ENCODE results near the gene ARHGAP10. TPM values are rescaled to one million over a fixed set of nuclear protein-coding genes. Genes with fewer than 3 reads are reported as not detected.

Gene ARHGAP10
- total RNA-seq, 1 experiment from 2014 or later: 6.1 TPM

GRCh38 chr4:147808447-147808846 is 76.6 kb downstream of the ARHGAP10 start:
- no peaks in the 10 kb centered on the region for H3K4me1 Mint-ChIP-seq (ENCODE audit: low read depth, unreplicated experiment)
- H3K4me3 Mint-ChIP-seq (ENCODE audit: low read depth, unreplicated experiment): no peak overlapping the region
- H3K36me3 Mint-ChIP-seq (ENCODE audit: insufficient read depth, unreplicated experiment): no peaks in the 10 kb centered on the region
- CTCF ChIA-PET: no interaction called here
- H3K27me3 Mint-ChIP-seq (ENCODE audit: unreplicated experiment): no peaks in the 10 kb centered on the region
- TF ChIP-seq, protein P1, sequence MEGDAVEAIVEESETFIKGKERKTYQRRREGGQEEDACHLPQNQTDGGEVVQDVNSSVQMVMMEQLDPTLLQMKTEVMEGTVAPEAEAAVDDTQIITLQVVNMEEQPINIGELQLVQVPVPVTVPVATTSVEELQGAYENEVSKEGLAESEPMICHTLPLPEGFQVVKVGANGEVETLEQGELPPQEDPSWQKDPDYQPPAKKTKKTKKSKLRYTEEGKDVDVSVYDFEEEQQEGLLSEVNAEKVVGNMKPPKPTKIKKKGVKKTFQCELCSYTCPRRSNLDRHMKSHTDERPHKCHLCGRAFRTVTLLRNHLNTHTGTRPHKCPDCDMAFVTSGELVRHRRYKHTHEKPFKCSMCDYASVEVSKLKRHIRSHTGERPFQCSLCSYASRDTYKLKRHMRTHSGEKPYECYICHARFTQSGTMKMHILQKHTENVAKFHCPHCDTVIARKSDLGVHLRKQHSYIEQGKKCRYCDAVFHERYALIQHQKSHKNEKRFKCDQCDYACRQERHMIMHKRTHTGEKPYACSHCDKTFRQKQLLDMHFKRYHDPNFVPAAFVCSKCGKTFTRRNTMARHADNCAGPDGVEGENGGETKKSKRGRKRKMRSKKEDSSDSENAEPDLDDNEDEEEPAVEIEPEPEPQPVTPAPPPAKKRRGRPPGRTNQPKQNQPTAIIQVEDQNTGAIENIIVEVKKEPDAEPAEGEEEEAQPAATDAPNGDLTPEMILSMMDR (IDR thresholded peaks at IDR 0.05; ENCODE audit: unreplicated experiment): no peak
- no peak for DNase-seq
- H3K9me3 Mint-ChIP-seq (ENCODE audit: low read depth, unreplicated experiment): no peaks in the 10 kb centered on the region
- H3K27ac Mint-ChIP-seq (ENCODE audit: unreplicated experiment): no peak overlapping the region
- no TSS peak for BruUV-seq (replicated peaks)
- intact Hi-C loops (cut with micrococcal nuclease; ENCODE audit: unreplicated experiment): no loop called here

GRCh38 chr4:147809211-147809610 is 77.3 kb downstream of the ARHGAP10 start:
- Mint-ChIP-seq H3K4me3 (ENCODE audit: low read depth, unreplicated experiment) (no peak overlapping the region), H3K27ac (ENCODE audit: unreplicated experiment) (no peak overlapping the region), H3K9me3 (ENCODE audit: low read depth, unreplicated experiment) (no peaks in the 10 kb centered on the region), H3K4me1 (ENCODE audit: low read depth, unreplicated experiment) (no peaks in the 10 kb centered on the region), H3K36me3 (ENCODE audit: insufficient read depth, unreplicated experiment) (no peaks in the 10 kb centered on the region), H3K27me3 (ENCODE audit: unreplicated experiment) (no peaks in the 10 kb centered on the region)
- DNase-seq: no peak
- CTCF ChIA-PET: no interaction called here
- intact Hi-C loops (cut with micrococcal nuclease; ENCODE audit: unreplicated experiment): no loop called here
- BruUV-seq (replicated peaks): no TSS peak
- TF ChIP-seq, protein P1 (IDR thresholded peaks at IDR 0.05; ENCODE audit: unreplicated experiment): no peak

- no peaks in the 10 kb centered on the region for H3K36me3 Mint-ChIP-seq (ENCODE audit: insufficient read depth, unreplicated experiment)
- H3K9me3 Mint-ChIP-seq (ENCODE audit: low read depth, unreplicated experiment): no peaks in the 10 kb centered on the region
- CTCF ChIA-PET: no interaction called here
- BruUV-seq (replicated peaks): no TSS peak
- TF ChIP-seq, protein P1 (IDR thresholded peaks at IDR 0.05; ENCODE audit: unreplicated experiment): no peak
- no peaks in the 10 kb centered on the region for H3K4me1 Mint-ChIP-seq (ENCODE audit: low read depth, unreplicated experiment)
- no peak overlapping the region for H3K4me3 Mint-ChIP-seq (ENCODE audit: low read depth, unreplicated experiment)
- DNase-seq: no peak
- intact Hi-C loops (cut with micrococcal nuclease; ENCODE audit: unreplicated experiment): no loop called here
- no peaks in the 10 kb centered on the region for H3K27me3 Mint-ChIP-seq (ENCODE audit: unreplicated experiment)
- H3K27ac Mint-ChIP-seq (ENCODE audit: unreplicated experiment): no peak overlapping the region
Observed at GRCh38 chr4:147811878-147812277, 80.0 kb downstream of the ARHGAP10 start.

- TF ChIP-seq, protein P1 (IDR thresholded peaks at IDR 0.05; ENCODE audit: unreplicated experiment): no peak
- intact Hi-C loops (cut with micrococcal nuclease; ENCODE audit: unreplicated experiment): no loop called here
- no peaks in the 10 kb centered on the region for H3K36me3 Mint-ChIP-seq (ENCODE audit: insufficient read depth, unreplicated experiment)
- CTCF ChIA-PET: no interaction called here
- H3K9me3 Mint-ChIP-seq (ENCODE audit: low read depth, unreplicated experiment): no peaks in the 10 kb centered on the region
- H3K27me3 Mint-ChIP-seq (ENCODE audit: unreplicated experiment): no peaks in the 10 kb centered on the region
- DNase-seq: no peak
- H3K4me3 Mint-ChIP-seq (ENCODE audit: low read depth, unreplicated experiment): no peak overlapping the region
- BruUV-seq (replicated peaks): no TSS peak
- H3K4me1 Mint-ChIP-seq (ENCODE audit: low read depth, unreplicated experiment): no peaks in the 10 kb centered on the region
- no peak overlapping the region for H3K27ac Mint-ChIP-seq (ENCODE audit: unreplicated experiment)
Observed at GRCh38 chr4:147813109-147813773, 81.4 kb downstream of the ARHGAP10 start.

Measured in Calu3 (cell line).